Measurements from ENCODE around the gene PCNA.

DNA sequence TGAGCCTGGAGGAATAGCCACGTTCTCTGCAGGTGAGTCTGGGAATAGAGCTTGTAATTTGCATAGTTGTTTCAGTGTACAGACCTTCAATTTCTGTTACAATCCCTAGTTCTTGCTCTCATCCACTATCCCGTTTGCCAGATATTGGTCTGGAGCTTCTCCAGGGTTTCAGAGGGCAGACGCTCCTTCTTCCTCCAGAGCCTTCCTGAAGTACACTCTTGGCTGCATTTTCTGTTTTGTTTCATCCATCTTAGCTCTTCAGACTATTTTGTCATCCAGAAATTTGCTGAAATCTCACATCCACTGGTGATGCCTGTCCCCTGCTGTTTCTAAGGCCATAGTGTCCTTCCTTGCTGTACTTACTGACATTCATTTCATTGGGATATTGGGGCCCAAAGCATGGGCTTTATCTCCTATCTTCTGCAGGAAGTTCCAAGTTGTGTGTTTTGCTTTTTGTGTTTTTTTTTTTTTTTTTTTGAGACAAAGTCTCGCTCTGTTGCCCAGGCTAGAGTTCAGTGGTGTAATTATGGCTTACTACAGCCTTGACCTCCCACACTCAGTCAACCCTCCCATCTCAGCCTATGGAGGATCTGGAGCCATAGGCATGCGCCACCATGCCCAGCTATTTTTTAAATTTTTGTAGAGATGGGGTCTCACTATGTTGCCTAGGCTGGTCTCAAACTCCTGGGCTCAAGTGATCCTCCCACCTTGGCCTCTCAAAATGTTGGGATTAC lies 25.8 kb upstream of the PCNA start:
- TF ChIP-seq, protein P1, sequence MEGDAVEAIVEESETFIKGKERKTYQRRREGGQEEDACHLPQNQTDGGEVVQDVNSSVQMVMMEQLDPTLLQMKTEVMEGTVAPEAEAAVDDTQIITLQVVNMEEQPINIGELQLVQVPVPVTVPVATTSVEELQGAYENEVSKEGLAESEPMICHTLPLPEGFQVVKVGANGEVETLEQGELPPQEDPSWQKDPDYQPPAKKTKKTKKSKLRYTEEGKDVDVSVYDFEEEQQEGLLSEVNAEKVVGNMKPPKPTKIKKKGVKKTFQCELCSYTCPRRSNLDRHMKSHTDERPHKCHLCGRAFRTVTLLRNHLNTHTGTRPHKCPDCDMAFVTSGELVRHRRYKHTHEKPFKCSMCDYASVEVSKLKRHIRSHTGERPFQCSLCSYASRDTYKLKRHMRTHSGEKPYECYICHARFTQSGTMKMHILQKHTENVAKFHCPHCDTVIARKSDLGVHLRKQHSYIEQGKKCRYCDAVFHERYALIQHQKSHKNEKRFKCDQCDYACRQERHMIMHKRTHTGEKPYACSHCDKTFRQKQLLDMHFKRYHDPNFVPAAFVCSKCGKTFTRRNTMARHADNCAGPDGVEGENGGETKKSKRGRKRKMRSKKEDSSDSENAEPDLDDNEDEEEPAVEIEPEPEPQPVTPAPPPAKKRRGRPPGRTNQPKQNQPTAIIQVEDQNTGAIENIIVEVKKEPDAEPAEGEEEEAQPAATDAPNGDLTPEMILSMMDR (IDR thresholded peaks at IDR 0.05): peak in 1 of 6 experiments; percentile 8
- no peak for TF ChIP-seq POLR2A (IDR thresholded peaks at IDR 0.05)

All from adrenal gland (tissue), 5 donors.